ENCODE measurements around the gene BACH2. TPM values are rescaled to one million over a fixed set of nuclear protein-coding genes. Genes with fewer than 3 reads are reported as not detected.

BACH2 gene
- total and polyA plus RNA-seq, 9 of the 15 experiments (the other 6 are each of a cell fraction or from before 2014, with no cell fraction given), result 0.06 to 3.1 (median 0.59) TPM

GRCh38 chr6:90044833-90045381, 251.7 kb downstream of the BACH2 start (continued):
- TF ChIP-seq GABPA (tag; conservative IDR thresholded peaks at IDR 0.05; ENCODE audit: low read depth) (peak; percentile 36; the same call in 1 of the 2 replicates), MAFG (tag; conservative IDR thresholded peaks at IDR 0.05) (peak; percentile 85), ATF7 (IDR thresholded peaks at IDR 0.05) (peak; percentile 94), CREM (IDR thresholded peaks at IDR 0.05; ENCODE audit: low read depth) (peak; percentile 16; the same call in 1 of the 2 replicates), BRCA1 (IDR thresholded peaks at IDR 0.05) (no peak), BRCA1 (CRISPR knock-in tag; IDR thresholded peaks at IDR 0.05) (no peak), ZNF3 (CRISPR knock-in tag; IDR thresholded peaks at IDR 0.05) (no peak), MEF2A (IDR thresholded peaks at IDR 0.05; ENCODE audit: control insufficient read depth, low read depth, low read length) (no peak), MEIS2 (IDR thresholded peaks at IDR 0.05; ENCODE audit: partially characterized antibody) (peak; percentile 50), ARID3B (CRISPR knock-in tag; IDR thresholded peaks at IDR 0.05; ENCODE audit: borderline replicate concordance) (no peak), ZNF282 (CRISPR knock-in tag; IDR thresholded peaks at IDR 0.05) (no peak), DDX20 (tag; IDR thresholded peaks at IDR 0.05; ENCODE audit: low read depth) (no peak), KDM2B (CRISPR knock-in tag; IDR thresholded peaks at IDR 0.05) (no peak), TRIM28 (IDR thresholded peaks at IDR 0.05) (no peak), DPF2 (IDR thresholded peaks at IDR 0.05) (peak; percentile 91)

All from K562 (cell line).